Activated B cell treated with CpG ODN at 0.5 μM for 24 hours (primary cell): Measurements from ENCODE around the gene CXCR3. TPM values are rescaled to one million over a fixed set of nuclear protein-coding genes. Genes with fewer than 3 reads are reported as not detected.
"Not testable (repeated sequence)": the region's sequence is repeated elsewhere in the genome, so short reads cannot be mapped to it uniquely, and the experiment has no call there.

ENCODE experiments used
- ATAC-seq: fragments of 200-7000 bp; cut with Tn5 transposase; one replicate; pipeline ENCODE4 v1.10.0; 2021; ENCODE audit warnings: low read depth, mild to moderate bottlenecking, moderate library complexity
- CTCF ChIA-PET: fragments of 350-600 bp; sonication (Branson Sonifier 250); formaldehyde crosslinking; loops from one replicate; lab custom pipeline; 2021; ENCODE audit warnings: antibody characterized with exemption; lab: Charles Lee
- POLR2A ChIA-PET: fragments of 350-600 bp; sonication (Branson Sonifier 250); formaldehyde crosslinking; loops from one replicate; lab custom pipeline; 2021; ENCODE audit warnings: antibody characterized with exemption; lab: Charles Lee
- DNase-seq: peaks from one replicate; pipeline ENCODE4 v3.0.0; 2022
- H3K27ac Mint-ChIP-seq: one replicate; pipeline ENCODE4 v1.8.0; 2020; ENCODE audit warnings: mixed read lengths
- H3K27me3 Mint-ChIP-seq: one replicate; pipeline ENCODE4 v1.8.0; 2021; ENCODE audit warnings: mixed read lengths
- H3K36me3 Mint-ChIP-seq: one replicate; pipeline ENCODE4 v1.8.0; 2021; ENCODE audit warnings: low read depth, mixed read lengths
- H3K4me1 Mint-ChIP-seq: one replicate; pipeline ENCODE4 v1.8.0; 2021; ENCODE audit warnings: mixed read lengths
- H3K4me3 Mint-ChIP-seq: one replicate; pipeline ENCODE4 v1.8.0; 2020; ENCODE audit warnings: mild to moderate bottlenecking, mixed read lengths
- H3K9me3 Mint-ChIP-seq: one replicate; pipeline ENCODE4 v1.8.0; 2020; ENCODE audit warnings: mixed read lengths
- CTCF ChIP-seq: fragments of 200-600 bp; IDR thresholded peaks from one replicate; pipeline ENCODE4 v1.8.0; 2022; ENCODE audit warnings: antibody characterized with exemption, mild to moderate bottlenecking
- intact Hi-C: fragments of 100-400 bp; cut with micrococcal nuclease; formaldehyde crosslinking; loops from one replicate; pipeline ENCODE4 v1.15.1; 2024
- total RNA-seq: library from RNA; stranded (reverse); gene quantifications from 2 replicates; pipeline ENCODE4 v1.2.3, GENCODE V29; 2022

CXCR3 gene
- total RNA-seq, 1 donor from 2014 or later: 5.4 TPM

- Mint-ChIP-seq H3K9me3 (no peaks in the 10 kb centered on the region), H3K36me3 (peaks cover 37% of the 10 kb centered on the region), H3K4me3 (no peak overlapping the region), H3K27me3 (no peaks in the 10 kb centered on the region), H3K4me1 (no peaks in the 10 kb centered on the region), H3K27ac (no peak overlapping the region)
- POLR2A ChIA-PET: no interaction called here
- ATAC-seq (no peak), DNase-seq (no peak)
- CTCF ChIA-PET: no interaction called here
- no peak for TF ChIP-seq CTCF
- intact Hi-C loops: no loop called here
These were observed 38.9 kb downstream of the CXCR3 start for GRCh38 chrX:71579136-71579989.

- POLR2A ChIA-PET: no interaction called here
- ATAC-seq (no peak), DNase-seq (no peak)
- CTCF ChIA-PET: no interaction called here
- H3K27ac Mint-ChIP-seq: no peak within 1 kb of the TSS
- H3K27me3 Mint-ChIP-seq: no peaks in the 10 kb centered on the region
- TF ChIP-seq CTCF: no peak
- intact Hi-C loops: no loop called here
- peaks cover 45% of the 10 kb centered on the region for H3K36me3 Mint-ChIP-seq
- H3K4me1 Mint-ChIP-seq: no peaks in the 10 kb centered on the region
- H3K4me3 Mint-ChIP-seq: no peak within 1 kb of the TSS
- H3K9me3 Mint-ChIP-seq: no peaks in the 10 kb centered on the region
These were observed 39.8 kb downstream of the CXCR3 start, which contains the start of gene GCNA for GRCh38 chrX:71578253-71579135. Gene GCNA (plus strand): TSS chrX:71578437. CDS start chrX:71580822, 2,385 bp downstream.

- ChIA-PET CTCF (no interaction called here), POLR2A (no interaction called here)
- H3K4me3 Mint-ChIP-seq: no peak overlapping the region
- intact Hi-C loops: no loop called here
- ATAC-seq (no peak), DNase-seq (no peak)
- TF ChIP-seq CTCF: no peak
- H3K27ac Mint-ChIP-seq: no peak overlapping the region
- no peaks in the 10 kb centered on the region for H3K9me3 Mint-ChIP-seq
- H3K36me3 Mint-ChIP-seq: peaks cover 51% of the 10 kb centered on the region
- H3K27me3 Mint-ChIP-seq: no peaks in the 10 kb centered on the region
- no peaks in the 10 kb centered on the region for H3K4me1 Mint-ChIP-seq
These were observed 40.6 kb downstream of the CXCR3 start for GRCh38 chrX:71577682-71578081.

- Mint-ChIP-seq H3K36me3 (peaks cover 57% of the 10 kb centered on the region), H3K27me3 (no peaks in the 10 kb centered on the region), H3K27ac (no peak overlapping the region), H3K4me1 (no peaks in the 10 kb centered on the region), H3K4me3 (no peak overlapping the region), H3K9me3 (no peaks in the 10 kb centered on the region)
- intact Hi-C loops: loop anchor here (5.0 kb wide), 1 partner anchor 79 kb away; no protein-coding TSS in a partner anchor
- ATAC-seq (no peak), DNase-seq (no peak)
- ChIA-PET POLR2A (no interaction called here), CTCF (interaction anchor here (1.1 kb wide), 1 partner anchor 24 kb away, joined by 3 read pairs; no protein-coding TSS in a partner anchor)
- no peak for TF ChIP-seq CTCF
These were observed 44.7 kb downstream of the CXCR3 start for GRCh38 chrX:71573590-71573989.

- CTCF ChIA-PET, ATAC-seq, DNase-seq, H3K9me3 Mint-ChIP-seq, H3K4me1 Mint-ChIP-seq, H3K27ac Mint-ChIP-seq, POLR2A ChIA-PET, H3K4me3 Mint-ChIP-seq, H3K27me3 Mint-ChIP-seq: not testable (repeated sequence)
- H3K36me3 Mint-ChIP-seq: peaks cover 66% of the 10 kb centered on the region
- intact Hi-C loops: loop anchor here (5.0 kb wide), 1 partner anchor 81 kb away; no protein-coding TSS in a partner anchor
These were observed 46.9 kb downstream of the CXCR3 start for GRCh38 chrX:71571390-71571789.

Other genes with a start within 250 kb of the CXCR3 start
- 223 and 272 TPM in 2 replicates for gene OGT, start 85.4 kb downstream of the CXCR3 start, total RNA-seq
- gene GCNA, start 40.1 kb downstream of the CXCR3 start, total RNA-seq: 4.1 and 4.5 TPM in 2 replicates
- gene CXorf49, start 99.8 kb upstream of the CXCR3 start, total RNA-seq: not detected in 2 replicates
- gene CXorf49B, start 144.8 kb upstream of the CXCR3 start, total RNA-seq: not detected in 2 replicates